Hepatocyte (in vitro differentiated cells): ENCODE measurements around the gene OR6C70.

ENCODE experiments used
- CTCF ChIP-seq: fragments of 200-600 bp; sonication (generic); IDR thresholded peaks from 2 replicates; pipeline ENCODE4 v1.5.1; 2016; ENCODE audit warnings: antibody characterized with exemption, mild to moderate bottlenecking; ENCODE audit not compliant: poor library complexity
- EZH2 ChIP-seq: fragments of 200-600 bp; sonication (generic); IDR thresholded peaks from 2 replicates; pipeline ENCODE4 v1.6.1; 2016; ENCODE audit warnings: antibody characterized with exemption, mild to moderate bottlenecking, borderline replicate concordance

- TF ChIP-seq CTCF (no peak), EZH2 (no peak)
Measured at GRCh38 chr12:55499231-55499630, 29.3 kb upstream of the OR6C70 start.
